K562 (cell line): Measurements from ENCODE around the gene MTG2.

ENCODE experiments used
- CTCF ChIP-seq, 3 experiments: IDR thresholded peaks in 2 of 3; conservative IDR thresholded peaks in 1 of 3; 2 replicates each; pipeline ENCODE4 v1.5.1; 2011 to 2012; ENCODE audit warnings: low read length in 3 of 3, mild to moderate bottlenecking in 3 of 3, control low read depth in 2 of 3, improper control_type of control experiment in 1 of 3, inconsistent platforms in 1 of 3, low read depth in 1 of 3, mixed read lengths in 1 of 3, moderate library complexity in 1 of 3; ENCODE audit not compliant: insufficient read depth in 2 of 3
- NR2C2 ChIP-seq, 2 experiments: fragments of 200-800 bp in 1 of 2; sonication (Bioruptor generic) in 1 of 2; sonication (generic) in 1 of 2; formaldehyde crosslinking in 1 of 2; IDR thresholded peaks; 2 replicates each; pipeline versions ENCODE4 v1.6.1 to v1.8.0; 2016 to 2022; ENCODE audit warnings: mild to moderate bottlenecking in 1 of 2, missing compliant biosample characterization in 1 of 2, missing genetic modification characterization in 1 of 2, missing genetic modification reagents in 1 of 2
- USF2 ChIP-seq: sonication (generic); formaldehyde crosslinking; IDR thresholded peaks from 2 replicates; pipeline ENCODE4 v1.5.0; 2020; ENCODE audit warnings: missing genetic modification reagents

GRCh38 chr20:62233684-62234083 lies 50.9 kb downstream of the MTG2 start:
- no peak for TF ChIP-seq USF2 (CRISPR knock-in tag)
- TF ChIP-seq NR2C2 (CRISPR knock-in tag; IDR thresholded peaks at IDR 0.05) = no peak
- TF ChIP-seq NR2C2 (tag; IDR thresholded peaks at IDR 0.05) = no peak
- peak in 1 of 3 experiments; percentile 15; a peak in 1 of 6 replicates for TF ChIP-seq CTCF (IDR thresholded peaks at IDR 0.05 in 2 of 3, conservative IDR thresholded peaks at IDR 0.05 in 1 of 3; ENCODE audit: insufficient read depth in 2 of 3, low read depth in 1 of 3, low read length in 3 of 3)
